NAMALWA (cell line): Measurements from ENCODE around the gene ERCC2.

Experiments used
- DNase-seq: peaks from one replicate; pipeline ENCODE4 v3.0.0-alpha.2; 2015; ENCODE audit warnings: low spot score

Gene ERCC2

DNA sequence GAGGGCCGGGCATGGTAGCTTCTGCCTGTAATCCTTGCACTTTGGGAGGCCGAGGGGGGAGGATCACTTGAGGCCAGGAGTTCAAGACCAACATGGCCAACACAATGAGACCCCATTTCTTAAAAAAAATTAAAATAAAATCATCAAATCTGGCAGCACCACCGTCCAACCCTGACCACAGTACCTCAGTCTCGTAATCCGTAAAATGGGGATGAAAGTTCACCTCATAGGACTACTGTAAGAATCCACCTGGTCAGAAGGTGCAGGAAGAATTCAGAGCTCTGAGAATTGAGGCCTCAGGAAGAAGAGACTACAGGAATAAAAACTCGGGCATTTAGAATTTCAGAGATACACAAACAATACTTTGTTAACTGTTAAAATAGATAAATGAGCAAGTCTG is 31.4 kb upstream of the ERCC2 start:
- DNase-seq, result no peak

DNA sequence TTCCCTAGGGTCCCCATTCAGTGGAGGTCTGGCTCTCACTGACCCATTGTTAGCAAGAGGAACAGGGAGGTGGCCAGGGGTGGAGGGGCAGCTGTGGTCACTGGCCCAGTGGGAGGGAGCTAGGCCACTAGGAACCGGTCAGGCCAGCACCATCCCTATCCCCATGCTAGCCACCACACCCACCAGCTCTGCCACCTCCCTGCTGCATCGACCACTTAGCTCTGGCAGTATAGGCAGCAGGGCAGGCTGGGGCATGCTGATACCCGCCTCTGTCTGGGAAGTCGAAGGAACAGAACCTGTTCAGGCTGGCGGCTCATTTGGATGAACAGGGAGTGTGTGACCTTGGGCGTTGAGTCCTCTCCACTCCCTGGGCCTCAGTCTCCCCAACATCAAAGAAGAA is 29.8 kb upstream of the ERCC2 start:
- no peak for DNase-seq

DNA sequence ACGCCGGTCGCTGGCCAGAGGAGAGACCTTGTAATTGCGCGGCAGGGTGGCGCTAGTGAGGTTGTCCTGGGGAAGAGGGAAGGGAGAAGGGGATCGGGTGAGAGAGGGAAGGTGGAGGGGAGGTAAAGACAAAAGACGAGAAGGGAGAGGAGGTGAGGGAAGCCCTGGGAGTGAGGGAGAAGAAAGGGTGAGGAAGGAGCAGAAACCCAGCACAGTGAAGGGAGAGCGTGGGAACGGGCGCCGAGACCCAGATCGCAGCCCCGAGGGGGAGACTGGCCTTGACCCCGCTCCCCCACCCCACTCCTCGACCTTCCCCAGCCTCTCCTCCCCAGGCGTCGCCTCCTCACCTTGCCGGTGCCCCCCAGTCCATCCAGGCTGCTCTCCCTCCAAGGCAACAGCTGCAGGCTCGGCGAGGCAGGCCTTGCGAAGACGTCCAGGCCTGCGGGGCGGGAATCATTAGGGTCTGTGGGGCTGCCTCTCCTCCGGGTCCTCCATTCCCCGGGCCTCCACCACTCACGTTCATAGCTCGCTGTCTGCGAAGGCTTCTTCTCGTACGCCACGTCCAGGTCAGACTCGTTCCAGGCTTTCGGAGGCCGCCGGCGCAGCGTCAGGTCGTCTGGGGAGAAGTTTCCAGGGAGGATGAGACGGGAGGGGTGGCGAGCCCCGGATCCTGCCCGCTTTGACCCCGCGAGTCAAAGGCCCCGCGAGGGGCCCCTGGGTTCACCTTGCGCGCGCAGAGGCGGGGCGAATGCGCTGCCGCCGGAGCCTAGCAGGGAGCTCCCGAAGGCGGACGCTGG is 25.6 kb upstream of the ERCC2 start:
- DNase-seq, result no peak

DNA sequence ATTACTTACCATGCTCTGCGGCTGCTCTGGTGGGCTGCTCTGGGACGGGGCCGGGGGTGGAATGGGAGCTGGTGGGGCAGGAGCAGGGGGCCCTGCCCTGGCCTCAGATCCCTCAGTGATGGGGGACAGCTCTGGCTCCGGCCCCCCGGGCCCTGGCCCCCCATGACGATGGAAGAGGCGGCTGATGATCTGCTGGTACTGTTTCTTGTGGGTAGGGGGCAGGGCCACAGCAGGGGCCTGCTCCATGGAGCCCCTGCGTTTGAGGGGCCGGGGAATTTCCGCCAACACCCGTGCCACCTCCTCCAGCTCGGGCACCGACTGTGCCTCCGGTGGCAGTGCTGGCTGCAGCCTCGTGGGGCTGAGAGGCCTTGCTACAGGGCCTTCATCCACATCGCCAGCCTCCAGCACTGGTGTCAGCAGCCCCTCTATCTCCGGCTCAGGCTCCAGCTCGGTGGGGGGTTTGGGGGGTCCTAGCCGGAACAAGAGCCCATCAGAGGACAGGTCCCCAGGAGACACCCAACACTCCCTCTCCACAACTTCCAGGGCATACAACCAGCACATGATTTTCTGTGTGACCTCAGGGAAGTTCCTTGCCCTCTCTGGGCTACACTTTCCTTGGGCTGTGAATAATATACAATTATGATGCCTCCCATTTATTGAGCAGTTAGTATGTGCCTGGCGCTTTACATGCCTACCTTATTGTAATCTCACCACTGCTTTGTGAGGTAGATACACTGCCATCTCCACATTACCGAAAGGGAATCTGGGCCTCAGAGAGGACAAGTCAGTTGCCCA is 21.7 kb upstream of the ERCC2 start:
- DNase-seq, result no peak

DNA sequence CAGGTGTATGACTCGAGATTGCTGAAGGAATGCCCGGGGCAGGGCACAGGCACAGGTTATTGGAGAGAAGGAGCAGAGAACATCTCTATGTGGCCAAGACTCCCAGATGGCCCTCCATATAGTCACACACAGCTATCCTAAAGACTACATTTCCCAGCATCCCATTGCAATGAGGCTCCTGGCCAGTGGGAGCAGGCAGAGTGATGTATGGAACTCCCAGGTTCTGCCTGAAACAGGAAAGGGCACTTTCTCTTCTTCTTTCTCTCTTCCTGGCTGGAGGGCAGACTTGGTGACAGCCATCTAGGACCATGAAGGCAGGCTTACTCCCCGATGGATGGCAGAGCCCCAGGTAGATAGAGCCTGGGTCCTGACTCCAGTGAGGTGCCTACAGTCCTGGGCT is 21.0 kb upstream of the ERCC2 start:
- no peak for DNase-seq

DNA sequence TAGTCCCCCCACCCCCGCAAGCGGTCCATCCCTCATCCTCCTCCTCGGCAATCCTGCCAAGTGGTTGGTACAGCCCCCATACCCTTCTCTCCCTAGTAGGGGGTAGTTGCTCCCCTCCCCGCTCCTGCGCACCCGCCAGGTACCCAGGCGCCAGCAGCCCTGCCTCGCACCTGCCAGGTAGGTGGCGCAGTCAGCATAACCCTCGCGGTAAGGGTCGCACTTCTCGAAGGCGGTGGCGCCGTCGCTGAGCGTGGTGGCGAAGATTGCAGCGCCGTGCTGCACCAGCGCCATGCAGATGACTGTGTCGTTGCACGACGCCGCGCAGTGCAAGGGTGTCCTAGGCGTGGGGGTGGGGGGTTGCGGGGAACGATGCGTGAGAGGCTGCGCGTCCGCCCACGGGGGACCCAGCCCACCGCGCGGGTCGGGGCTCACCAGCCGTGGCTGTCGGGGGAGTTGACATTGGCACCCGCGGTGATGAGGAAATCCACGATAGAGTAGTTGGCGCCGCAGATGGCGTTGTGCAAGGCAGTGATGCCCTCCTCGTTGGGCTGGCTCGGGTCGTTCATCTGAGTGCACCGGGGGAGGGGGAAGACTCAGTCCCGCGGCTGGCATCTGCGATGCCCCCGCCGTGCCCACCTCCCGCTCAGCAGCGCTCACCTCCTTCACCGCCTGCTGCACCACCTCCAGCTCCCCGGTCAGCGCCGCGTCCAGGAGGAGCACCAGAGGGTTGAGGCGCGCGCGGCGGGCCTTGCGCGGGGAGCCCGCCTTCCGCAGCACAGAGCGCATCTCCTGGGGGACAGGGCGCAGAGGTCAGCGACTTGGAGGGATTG is 15.2 kb upstream of the ERCC2 start:
- no peak for DNase-seq

DNA sequence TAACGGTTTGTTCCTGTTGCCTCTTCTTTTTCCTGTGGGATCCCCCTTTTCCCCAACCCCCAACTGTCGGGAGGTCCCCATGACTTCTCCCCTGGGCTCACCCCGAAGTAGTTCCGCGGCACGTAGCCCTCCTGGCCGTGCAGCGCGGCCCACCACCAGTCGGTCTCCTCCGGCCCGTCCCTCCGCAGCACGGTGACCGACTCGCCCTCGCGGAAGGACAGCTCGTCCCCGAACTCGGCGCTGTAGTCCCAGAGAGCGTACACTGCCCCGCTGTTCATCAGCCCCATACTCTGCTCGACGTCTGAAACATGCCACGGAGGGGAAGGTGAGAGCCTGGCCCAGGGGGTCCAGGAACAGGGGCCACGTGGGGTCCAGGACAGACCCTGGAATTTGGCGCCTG is 12.1 kb upstream of the ERCC2 start:
- DNase-seq, result no peak

DNA sequence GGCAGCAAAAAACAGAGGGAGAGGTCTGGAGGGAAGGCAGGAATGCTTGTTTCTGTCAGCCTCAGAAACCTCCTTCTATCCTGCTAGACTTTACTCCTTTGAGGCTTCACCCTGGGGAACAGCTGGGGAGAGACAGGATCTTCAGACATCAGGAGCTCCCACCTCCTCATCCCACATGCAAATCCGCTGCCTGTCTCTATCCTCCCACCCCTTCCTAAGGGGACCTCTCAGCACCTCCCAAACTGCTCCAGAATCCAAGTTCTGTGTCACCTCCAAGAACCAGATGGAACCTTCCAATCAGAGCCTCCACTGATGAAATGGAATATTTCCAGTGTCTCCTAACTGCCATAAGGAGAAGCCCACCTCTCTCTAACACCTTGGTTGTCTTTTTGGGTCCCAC is 9.7 kb upstream of the ERCC2 start:
- DNase-seq, result no peak

DNA sequence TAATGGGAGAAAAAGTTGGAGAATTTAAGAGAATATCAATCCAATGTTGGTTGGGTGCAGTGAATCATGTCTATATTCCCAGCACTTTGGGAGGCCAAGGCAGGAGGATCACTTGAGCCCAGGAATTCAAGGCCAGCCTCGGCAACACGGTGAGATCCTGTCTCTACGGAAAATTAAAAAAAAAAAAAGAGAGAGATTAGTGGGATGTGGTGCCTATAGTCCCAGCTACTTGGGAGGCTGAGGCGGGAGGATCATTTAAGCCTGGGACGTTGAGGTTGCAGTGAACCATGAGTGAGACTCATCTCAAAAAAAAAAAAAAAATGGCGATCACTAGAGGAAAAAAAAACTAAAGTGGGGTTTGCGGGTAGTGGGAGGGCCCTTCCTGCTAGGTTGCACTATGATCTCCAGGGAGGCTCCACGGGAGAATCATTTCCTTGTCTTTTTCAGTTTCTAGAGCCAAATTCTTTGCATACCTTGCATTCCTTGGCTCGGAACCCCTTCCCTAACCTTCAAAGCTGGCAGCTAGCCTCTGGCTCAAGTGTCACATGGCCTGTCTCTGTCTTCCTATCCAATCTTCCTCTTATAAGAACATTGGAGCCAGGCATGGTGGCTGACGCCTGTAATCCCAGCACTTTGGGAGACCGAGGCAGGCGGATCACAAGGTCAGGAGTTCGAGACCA is 5.8 kb upstream of the ERCC2 start:
- DNase-seq, result no peak

DNA sequence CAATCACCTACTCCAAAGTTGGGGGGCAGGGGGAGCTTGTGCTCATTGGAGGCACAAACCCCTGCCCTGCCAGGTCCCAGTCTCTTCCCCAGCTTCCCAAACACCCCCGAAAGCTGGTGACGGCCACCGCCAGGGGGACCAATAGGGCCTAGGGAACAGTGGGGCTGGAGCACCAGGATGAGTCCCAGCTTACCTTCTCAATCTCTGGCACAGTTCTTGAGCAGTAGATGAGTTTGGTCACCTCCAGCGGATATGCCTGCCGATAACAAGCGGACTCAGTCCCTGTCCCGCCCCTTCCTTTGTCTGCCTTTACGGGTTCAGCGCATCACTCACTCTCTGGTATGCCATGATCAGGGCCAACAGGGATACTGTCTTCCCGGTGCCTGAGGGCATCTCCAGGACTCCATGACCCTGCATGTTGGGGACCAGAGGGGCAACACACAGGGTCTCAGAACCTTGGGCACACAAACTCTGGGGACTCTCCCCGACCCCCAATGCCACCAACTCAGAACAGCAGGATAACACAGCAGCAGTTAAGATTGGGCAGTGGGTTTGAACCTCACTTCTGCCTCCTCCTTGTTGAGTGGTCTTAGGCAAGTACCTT is 1.5 kb downstream of the ERCC2 start:
- no peak for DNase-seq

DNA sequence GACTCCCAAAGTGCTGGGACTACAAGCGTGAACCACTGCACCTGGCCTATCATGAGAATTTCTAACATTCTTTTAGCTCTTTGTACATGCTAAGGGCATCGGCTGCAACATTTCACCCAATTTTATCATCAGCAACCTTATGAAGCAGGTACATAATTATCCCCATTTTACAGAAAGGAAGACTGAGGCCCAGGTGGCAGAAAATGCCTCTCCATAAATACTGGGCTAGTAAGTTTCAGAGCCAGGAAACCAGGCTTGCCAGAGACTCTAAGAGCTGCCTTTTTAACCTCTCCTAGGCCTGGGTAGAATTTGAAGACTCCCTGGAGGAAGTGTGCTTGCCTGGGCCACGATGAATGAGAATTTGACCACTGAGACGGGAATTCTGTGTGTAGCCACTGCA is 2.2 kb downstream of the ERCC2 start:
- DNase-seq, result no peak

DNA sequence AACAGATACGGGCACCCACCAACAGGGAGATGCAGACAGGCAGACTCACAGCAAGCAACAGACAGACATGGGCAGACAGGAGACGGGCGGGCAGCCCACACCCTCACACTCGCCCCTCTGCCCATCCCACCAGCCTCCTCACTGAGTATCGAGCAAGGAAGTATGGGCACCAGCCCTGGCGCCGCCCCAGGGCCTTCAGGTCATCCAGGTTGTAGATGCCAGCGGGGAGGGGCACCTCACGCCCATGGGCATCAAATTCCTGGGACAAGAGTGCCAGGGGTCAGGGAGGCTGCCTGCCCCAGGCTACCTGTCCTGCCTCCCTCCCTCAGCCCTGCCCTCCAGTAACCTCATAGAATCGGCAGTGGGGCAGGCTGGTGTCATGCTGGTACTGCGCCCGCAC is 5.7 kb downstream of the ERCC2 start:
- no peak for DNase-seq

DNA sequence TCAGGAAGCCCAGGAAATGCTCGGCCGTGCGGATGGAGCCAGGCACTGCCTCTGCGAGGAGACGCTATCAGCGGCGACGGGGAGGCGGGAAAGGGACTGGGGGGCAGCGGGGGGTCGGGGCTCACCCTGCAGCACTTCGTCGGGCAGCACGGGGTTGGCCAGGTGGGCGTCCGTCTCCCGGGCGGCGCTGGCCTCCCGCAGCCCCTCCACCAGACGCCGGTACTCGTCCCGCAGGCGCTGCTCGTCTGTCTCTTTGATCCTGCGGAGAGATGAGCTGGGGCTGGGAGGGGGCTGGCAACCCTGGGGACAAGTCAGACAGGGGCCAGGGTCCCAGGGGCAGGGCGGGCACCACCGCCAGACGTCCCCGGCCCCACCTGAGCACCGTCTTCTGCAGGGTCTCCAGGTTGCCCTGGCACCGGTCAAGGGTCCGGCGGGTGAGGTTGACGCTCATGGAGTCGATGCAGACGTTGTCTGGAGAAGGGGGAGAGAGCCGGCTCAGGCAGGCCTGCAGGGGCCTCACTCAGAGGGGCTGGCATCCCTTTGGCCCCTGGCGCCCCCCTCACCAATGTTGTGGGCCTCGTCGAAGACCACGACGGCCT is 6.4 kb downstream of the ERCC2 start:
- DNase-seq, result no peak

DNA sequence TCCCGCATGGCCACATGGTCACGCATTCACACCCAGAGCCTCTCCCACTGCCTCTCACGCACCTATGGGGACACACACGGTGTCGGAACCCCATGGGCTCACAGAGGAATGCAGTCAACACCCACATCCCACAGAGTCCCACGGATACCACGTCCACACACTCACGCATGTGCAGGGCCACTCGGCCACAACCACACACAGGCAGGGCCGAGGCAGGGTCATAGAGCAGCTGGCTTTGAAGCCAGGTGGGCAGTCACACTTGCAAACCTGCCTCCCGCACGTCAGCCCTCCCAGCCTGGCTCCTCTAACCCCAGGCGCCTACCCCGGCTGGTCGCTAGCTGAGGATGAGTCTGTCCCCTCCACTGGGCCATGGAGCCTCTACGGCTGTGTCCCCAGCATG is 8.1 kb downstream of the ERCC2 start:
- DNase-seq, result no peak

DNA sequence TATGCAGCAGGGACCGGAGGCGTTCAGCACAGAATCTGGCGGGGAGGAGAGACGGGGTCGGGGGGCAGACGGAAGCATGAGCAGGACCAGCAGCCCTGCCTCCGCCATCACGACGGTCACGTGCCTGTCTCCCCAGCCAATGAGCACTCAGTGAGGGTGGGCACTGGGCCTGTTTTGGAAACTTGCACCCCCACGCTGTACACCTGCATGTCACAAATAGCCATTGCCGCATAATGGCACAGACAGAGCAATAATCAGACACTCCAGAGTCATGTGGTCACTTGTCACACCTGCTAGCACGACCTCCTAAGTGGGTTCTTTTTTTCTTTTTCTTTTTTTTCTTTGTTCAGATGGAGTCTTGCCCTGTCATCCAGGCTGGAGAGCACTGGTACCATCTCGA is 8.8 kb downstream of the ERCC2 start:
- DNase-seq, result no peak

DNA sequence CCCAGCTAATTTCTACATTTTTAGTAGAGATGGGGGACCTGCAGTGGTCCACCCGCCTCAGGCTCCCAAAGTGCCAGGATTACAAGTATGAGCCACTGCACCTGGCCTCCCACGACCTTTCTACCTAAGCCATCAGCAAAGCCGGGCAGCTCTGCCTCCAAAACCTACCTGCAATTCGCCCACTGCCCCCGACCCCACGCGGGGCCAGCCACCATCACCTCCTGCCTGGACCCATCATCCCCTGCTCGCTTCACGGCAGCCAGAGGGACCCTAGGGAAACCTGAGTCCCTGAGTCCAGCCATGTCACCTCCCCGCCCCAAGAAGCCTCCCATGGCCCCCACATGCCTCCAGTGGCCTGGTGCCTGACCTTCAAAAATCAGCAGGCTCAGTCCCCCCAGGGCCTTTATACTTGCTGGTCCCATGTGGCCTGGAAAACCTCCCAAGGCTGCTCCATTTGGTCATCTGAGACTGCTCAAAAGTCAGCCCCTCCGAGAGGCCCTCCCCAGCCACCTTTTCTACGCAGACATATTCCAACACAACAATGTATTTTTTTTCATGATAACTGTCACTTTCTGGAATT is 12.1 kb downstream of the ERCC2 start:
- no peak for DNase-seq

DNA sequence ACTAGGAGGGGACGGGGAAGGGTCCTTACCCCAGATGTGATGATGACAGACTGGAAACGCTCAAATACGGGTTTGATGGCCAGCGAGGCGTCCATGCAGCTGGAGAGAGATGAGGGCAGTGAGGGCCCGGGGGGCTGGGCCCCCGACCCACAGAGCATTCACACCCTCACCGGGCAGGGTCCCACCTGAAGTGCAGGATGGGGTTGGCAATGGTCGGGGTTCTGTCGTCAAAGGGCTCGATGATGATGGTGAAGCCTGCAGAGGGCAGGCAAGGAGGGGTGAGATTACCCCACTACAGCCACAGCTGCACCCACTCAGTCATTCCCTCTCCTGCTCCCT is 13.0 kb downstream of the ERCC2 start:
- DNase-seq, result no peak

DNA sequence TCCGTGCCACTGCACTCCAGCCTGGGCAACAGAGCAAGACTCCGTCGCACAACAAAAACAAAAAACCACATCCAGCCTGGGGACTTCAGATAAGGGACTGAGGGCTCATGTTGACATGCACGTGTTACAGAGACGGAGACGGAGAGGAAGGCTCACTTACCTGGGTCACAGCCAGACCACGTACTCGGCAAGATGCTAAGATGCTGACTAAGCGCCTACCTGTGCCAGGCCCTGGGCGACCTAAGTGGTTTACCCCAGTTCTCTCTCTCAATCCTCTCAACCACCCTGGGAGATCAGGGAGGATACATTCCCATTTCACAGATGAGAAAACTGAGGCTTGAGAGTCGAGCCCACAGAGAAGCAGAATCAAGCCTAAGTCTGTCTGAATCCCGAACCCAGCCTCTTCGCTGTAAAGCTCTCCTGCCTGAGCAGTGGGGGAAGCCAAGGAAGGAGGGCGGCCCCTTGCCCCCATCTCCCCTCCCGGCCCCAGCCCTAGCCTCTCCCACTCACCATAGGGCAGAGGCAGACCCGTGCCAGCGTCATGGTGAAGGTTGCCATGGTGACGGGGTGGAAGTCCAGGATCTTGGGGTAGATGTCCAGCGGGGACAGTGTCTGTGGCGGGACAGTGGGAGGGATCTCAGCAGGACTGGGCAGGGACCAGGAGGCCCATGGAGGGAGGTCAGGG is 13.5 kb downstream of the ERCC2 start:
- no peak for DNase-seq

DNA sequence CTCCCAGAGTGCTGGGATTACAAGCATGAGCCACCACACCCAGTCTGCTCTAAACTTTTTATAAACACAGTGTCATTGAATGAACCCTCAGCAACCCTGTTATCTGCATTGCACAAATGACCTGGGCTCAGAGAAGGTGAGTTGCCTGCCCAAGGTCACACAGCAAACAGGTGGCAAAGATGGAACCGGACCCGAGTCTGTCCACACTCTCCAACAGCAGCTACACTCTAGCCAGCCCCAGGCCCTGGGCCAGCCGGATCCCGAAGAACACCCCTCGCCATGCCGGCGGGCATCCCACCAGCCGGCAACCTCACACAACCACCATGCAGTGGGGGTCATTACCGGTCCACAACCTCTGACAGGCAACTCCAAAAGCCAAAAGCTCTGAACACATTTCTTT is 14.5 kb downstream of the ERCC2 start:
- no peak for DNase-seq

DNA sequence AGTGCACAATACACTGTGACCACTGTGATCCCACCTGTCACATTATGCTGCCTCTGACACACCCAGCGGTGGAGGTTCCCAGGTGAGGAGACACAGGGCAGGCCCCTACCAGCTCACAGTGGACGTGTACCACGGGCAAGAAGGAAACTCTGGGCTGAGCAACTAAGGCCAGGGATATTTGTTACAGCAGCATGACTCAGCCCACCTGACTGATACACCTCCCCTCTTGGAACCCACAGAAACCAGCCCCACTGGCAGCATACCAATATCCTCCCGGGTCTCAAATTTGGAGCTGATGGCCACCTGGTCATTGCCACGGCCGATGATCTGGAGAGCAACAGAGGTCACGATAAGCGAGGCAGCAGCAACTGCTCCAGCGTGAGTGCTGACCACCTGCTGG is 15.0 kb downstream of the ERCC2 start:
- no peak for DNase-seq
